A673 (cell line): ENCODE data around the gene EIF4G1. TPM values are rescaled to one million over a fixed set of nuclear protein-coding genes. Genes with fewer than 3 reads are reported as not detected.

Experiments used
- BruUV-seq: library from RNA; stranded (reverse); fragments of 400-500 nt; replicated peaks from 2 replicates; lab custom pipeline; 2021; lab: Mats Ljungman, UMichigan
- CTCF ChIA-PET: fragments of 300-600 bp; sonication (Branson Sonifier 250); formaldehyde crosslinking; loops from one replicate; lab custom pipeline; 2022; ENCODE audit warnings: antibody characterized with exemption; lab: Charles Lee
- POLR2A ChIA-PET: fragments of 300-600 bp; sonication (Branson Sonifier 250); formaldehyde crosslinking; loops from one replicate; lab custom pipeline; 2022; ENCODE audit warnings: antibody characterized with exemption; ENCODE audit not compliant: low non-redundant PET; lab: Charles Lee
- DNase-seq: peaks from one replicate; pipeline ENCODE4 v3.0.0-alpha.2; 2015; ENCODE audit warnings: low spot score
- H3K27ac ChIP-seq: fragments of 200-600 bp; sonication (generic); 2 replicates; pipeline ENCODE4 v1.5.1; 2016; ENCODE audit warnings: mixed run types, low read depth, mild to moderate bottlenecking, mixed read lengths, antibody characterized with exemption, low read length; ENCODE audit not compliant: poor library complexity, severe bottlenecking
- H3K27me3 ChIP-seq: fragments of 200-600 bp; sonication (generic); replicated peaks from 2 replicates; pipeline ENCODE4 v1.6.1; 2017; ENCODE audit warnings: mixed run types, low read depth, mild to moderate bottlenecking, mixed read lengths, antibody characterized with exemption, low read length; ENCODE audit not compliant: insufficient read depth, poor library complexity
- H3K36me3 ChIP-seq: fragments of 200-600 bp; sonication (generic); 2 replicates; pipeline ENCODE4 v1.6.1; 2016; ENCODE audit warnings: mixed run types, mild to moderate bottlenecking, mixed read lengths, antibody characterized with exemption, low read length; ENCODE audit not compliant: insufficient read depth, poor library complexity, severe bottlenecking
- H3K4me1 ChIP-seq: fragments of 200-600 bp; sonication (generic); 2 replicates; pipeline ENCODE4 v1.6.1; 2017; ENCODE audit warnings: mixed run types, mild to moderate bottlenecking, mixed read lengths, antibody characterized with exemption, low read length; ENCODE audit not compliant: insufficient read depth, poor library complexity, severe bottlenecking
- H3K4me3 ChIP-seq: fragments of 200-600 bp; sonication (generic); 2 replicates; pipeline ENCODE4 v1.5.1; 2016; ENCODE audit warnings: low read depth, mixed run types, mild to moderate bottlenecking, mixed read lengths, low read length; ENCODE audit not compliant: poor library complexity, severe bottlenecking
- H3K9me3 ChIP-seq: fragments of 200-600 bp; sonication (generic); 2 replicates; pipeline ENCODE4 v1.6.1; 2016; ENCODE audit warnings: mixed run types, low read depth, mild to moderate bottlenecking, mixed read lengths, antibody characterized with exemption, low read length; ENCODE audit not compliant: poor library complexity, severe bottlenecking
- EZH2 ChIP-seq: fragments of 200-600 bp; sonication (generic); IDR thresholded peaks from 2 replicates; pipeline ENCODE4 v1.6.1; 2017; ENCODE audit warnings: borderline replicate concordance, low read depth, mild to moderate bottlenecking, mixed read lengths, antibody characterized with exemption, low read length; ENCODE audit not compliant: poor library complexity, severe bottlenecking
- intact Hi-C: fragments of 100-400 bp; cut with micrococcal nuclease; formaldehyde crosslinking; loops from one replicate; pipeline ENCODE4 v1.10.0; 2022; ENCODE audit not compliant: unreplicated experiment
- total RNA-seq: library from RNA; stranded (reverse); gene quantifications from 2 replicates; pipeline ENCODE4 v1.2.3, GENCODE V29; 2021
- TF ChIP-seq, protein P1 (sequence below): fragments of 300-800, 200-600 bp; sonication (generic); conservative IDR thresholded peaks from 2 replicates; pipeline ENCODE4 v1.5.1; 2017; ENCODE audit warnings: low read depth, mild to moderate bottlenecking, antibody characterized with exemption, low read length, moderate library complexity, mixed read lengths

EIF4G1 gene
- total RNA-seq, 1 experiment from 2014 or later, result 559 TPM

DNA sequence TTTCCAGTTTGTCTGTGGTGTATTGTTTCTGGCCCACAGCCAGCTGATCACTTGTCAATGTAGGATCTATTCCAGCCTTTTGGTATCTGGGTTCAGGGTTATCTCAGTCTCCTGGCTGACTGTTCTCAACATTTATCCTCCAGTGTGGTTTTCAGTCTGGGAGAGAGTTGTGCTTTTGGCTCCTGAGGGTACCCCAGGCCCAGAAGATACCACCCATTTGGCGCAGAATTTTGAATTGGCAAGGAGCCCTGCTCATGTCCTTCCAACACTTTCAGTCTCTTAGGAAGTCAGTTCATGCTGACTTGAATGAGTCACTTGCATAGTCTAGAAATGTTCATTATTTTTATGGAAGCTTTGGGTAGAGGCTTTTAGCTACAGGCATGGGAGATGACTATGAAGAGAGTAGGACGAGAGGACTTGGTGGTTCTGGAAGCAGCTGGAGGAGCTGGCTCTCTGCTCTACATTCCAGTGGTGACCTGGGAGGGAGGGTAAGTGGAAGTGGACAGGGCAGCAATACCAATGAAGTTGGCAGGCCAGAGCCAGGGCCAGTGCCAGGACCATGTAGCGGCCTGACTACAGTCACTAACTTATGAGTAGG, 54.3 kb downstream of the EIF4G1 start:
- Histone ChIP-seq H3K9me3 (no peaks in the 10 kb centered on the region), H3K4me3 (no peak overlapping the region), H3K27ac (no peak overlapping the region), H3K4me1 (peaks cover 11% of the 10 kb centered on the region), H3K27me3 (no peaks in the 10 kb centered on the region), H3K36me3 (peaks cover 31% of the 10 kb centered on the region)
- peak; percentile 46 for DNase-seq
- BruUV-seq, result no TSS peak
- CTCF ChIA-PET, result no interaction called here
- POLR2A ChIA-PET, result interaction anchor here (0.7 kb wide), 1 partner anchor 1877 kb away, joined by 3 read pairs; no protein-coding TSS in a partner anchor
- TF ChIP-seq, protein P1, sequence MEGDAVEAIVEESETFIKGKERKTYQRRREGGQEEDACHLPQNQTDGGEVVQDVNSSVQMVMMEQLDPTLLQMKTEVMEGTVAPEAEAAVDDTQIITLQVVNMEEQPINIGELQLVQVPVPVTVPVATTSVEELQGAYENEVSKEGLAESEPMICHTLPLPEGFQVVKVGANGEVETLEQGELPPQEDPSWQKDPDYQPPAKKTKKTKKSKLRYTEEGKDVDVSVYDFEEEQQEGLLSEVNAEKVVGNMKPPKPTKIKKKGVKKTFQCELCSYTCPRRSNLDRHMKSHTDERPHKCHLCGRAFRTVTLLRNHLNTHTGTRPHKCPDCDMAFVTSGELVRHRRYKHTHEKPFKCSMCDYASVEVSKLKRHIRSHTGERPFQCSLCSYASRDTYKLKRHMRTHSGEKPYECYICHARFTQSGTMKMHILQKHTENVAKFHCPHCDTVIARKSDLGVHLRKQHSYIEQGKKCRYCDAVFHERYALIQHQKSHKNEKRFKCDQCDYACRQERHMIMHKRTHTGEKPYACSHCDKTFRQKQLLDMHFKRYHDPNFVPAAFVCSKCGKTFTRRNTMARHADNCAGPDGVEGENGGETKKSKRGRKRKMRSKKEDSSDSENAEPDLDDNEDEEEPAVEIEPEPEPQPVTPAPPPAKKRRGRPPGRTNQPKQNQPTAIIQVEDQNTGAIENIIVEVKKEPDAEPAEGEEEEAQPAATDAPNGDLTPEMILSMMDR, result no peak
- no peak for TF ChIP-seq EZH2
- intact Hi-C loops, result no loop called here

DNA sequence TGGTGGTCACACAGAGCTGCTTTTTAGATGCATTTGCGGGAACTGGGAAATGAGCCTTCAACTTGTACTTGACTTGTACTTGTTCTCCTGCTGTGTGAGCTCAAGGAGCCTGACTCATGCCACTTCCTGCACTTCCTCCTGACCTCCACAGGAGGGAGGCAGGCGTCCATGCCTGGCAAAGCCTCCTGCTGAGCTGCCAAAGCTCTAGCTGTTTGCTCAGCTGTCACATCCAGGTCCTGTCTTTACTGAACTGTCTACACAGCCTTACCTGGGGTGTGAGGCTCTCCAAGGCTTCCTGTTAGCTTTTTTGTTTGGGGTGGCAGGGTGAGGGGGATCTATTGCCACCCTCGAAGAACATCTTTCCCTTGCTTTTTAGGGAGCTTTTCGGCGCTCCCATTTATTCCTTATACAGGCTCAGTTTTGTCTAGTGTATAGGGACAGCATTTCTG, 57.2 kb downstream of the EIF4G1 start:
- Histone ChIP-seq H3K4me3 (no peak overlapping the region), H3K27ac (no peak overlapping the region), H3K27me3 (peaks cover 7% of the 10 kb centered on the region), H3K4me1 (peaks cover 11% of the 10 kb centered on the region), H3K36me3 (peaks cover 19% of the 10 kb centered on the region), H3K9me3 (no peaks in the 10 kb centered on the region)
- peak; percentile 92 for DNase-seq
- TF ChIP-seq, protein P1, result peak; percentile 89
- no peak for TF ChIP-seq EZH2
- intact Hi-C loops, result loop anchor here (1.0 to 10.0 kb wide), 4 partner anchors 96 to 413 kb away; no protein-coding TSS in a partner anchor
- BruUV-seq, result no TSS peak
- CTCF ChIA-PET, result interaction anchor here (0.6 to 1.7 kb wide), 16 partner anchors 14 to 827 kb away, joined by 3 to 46 read pairs (median 4); partner anchors contain the start of gene EPHB3
- POLR2A ChIA-PET, result interaction anchor here (0.6 kb wide), 1 partner anchor 35 kb away, joined by 11 read pairs; no protein-coding TSS in a partner anchor

GRCh38 chr3:184372296-184372821, 58.0 kb downstream of the EIF4G1 start:
- H3K4me1 ChIP-seq, result peaks cover 11% of the 10 kb centered on the region
- ChIA-PET POLR2A (no interaction called here), CTCF (interaction anchor here (0.6 to 1.7 kb wide), 8 partner anchors 19 to 405 kb away, joined by 3 to 46 read pairs (median 5); no protein-coding TSS in a partner anchor)
- intact Hi-C loops, result loop anchor here (5.0 to 10.0 kb wide), 2 partner anchors 95 to 412 kb away; no protein-coding TSS in a partner anchor
- BruUV-seq, result no TSS peak
- no peak overlapping the region for H3K4me3 ChIP-seq
- DNase-seq, result no peak
- H3K36me3 ChIP-seq, result peaks cover 12% of the 10 kb centered on the region
- H3K27ac ChIP-seq, result no peak overlapping the region
- TF ChIP-seq EZH2, result no peak
- TF ChIP-seq, protein P1, result no peak
- H3K27me3 ChIP-seq, result peaks cover 7% of the 10 kb centered on the region
- H3K9me3 ChIP-seq, result no peaks in the 10 kb centered on the region
